Endothelial cell of umbilical vein (primary cell): ENCODE data around the gene TMIGD3. TPM values are rescaled to one million over a fixed set of nuclear protein-coding genes. Genes with fewer than 3 reads are reported as not detected.

ENCODE experiments used
- BruUV-seq: library from RNA; stranded (reverse); fragments of 400-500 nt; replicated peaks from 2 replicates; lab custom pipeline; 2021; lab: Mats Ljungman, UMichigan
- CTCF ChIA-PET: fragments of 300-600, 350-600 bp; sonication (Branson Sonifier 250); formaldehyde crosslinking; loops from one replicate; lab custom pipeline; 2021; ENCODE audit warnings: antibody characterized with exemption, inconsistent platforms; lab: Charles Lee
- POLR2A ChIA-PET: fragments of 300-600, 350-600 bp; sonication (Branson Sonifier 250); formaldehyde crosslinking; loops from one replicate; lab custom pipeline; 2021; ENCODE audit warnings: antibody characterized with exemption, inconsistent platforms; lab: Charles Lee
- DNase-seq: peaks from one replicate; pipeline ENCODE4 v3.0.0-alpha.2; 2011; ENCODE audit warnings: low read depth, low spot score
- FAIRE-seq: peaks from 2 replicates; lab custom pipeline; 2011; peaks lifted over from hg19 to GRCh38; lab: Jason Lieb, UNC
- H2AFZ ChIP-seq: 2 replicates; pipeline ENCODE4 v1.6.0; 2012; ENCODE audit warnings: low read depth, low read length, control low read depth, inconsistent platforms
- H3K27ac ChIP-seq: 2 replicates; pipeline ENCODE4 v1.5.1; 2011; ENCODE audit warnings: low read depth, mild to moderate bottlenecking, control low read depth, low read length, moderate library complexity; ENCODE audit not compliant: insufficient read depth
- H3K27me3 ChIP-seq, 2 experiments: 2 replicates each; pipeline versions ENCODE4 v1.6.0 to v1.6.1; 2011; ENCODE audit warnings: low read length in 2 of 2, mixed read lengths in 1 of 2; ENCODE audit not compliant: control insufficient read depth in 2 of 2, insufficient read depth in 2 of 2
- H3K36me3 ChIP-seq, 2 experiments: 2 replicates in 1 of 2; 3 replicates in 1 of 2; pipeline ENCODE4 v1.5.1; 2011; ENCODE audit warnings: low read length in 2 of 2, mild to moderate bottlenecking in 1 of 2, moderate library complexity in 1 of 2; ENCODE audit not compliant: control insufficient read depth in 2 of 2, insufficient read depth in 2 of 2; ENCODE audit errors: extremely low read depth in 1 of 2
- H3K4me1 ChIP-seq: 3 replicates; pipeline ENCODE4 v1.5.1; 2011; ENCODE audit warnings: mild to moderate bottlenecking, low read length; ENCODE audit not compliant: control insufficient read depth, insufficient read depth; ENCODE audit errors: extremely low read depth
- H3K4me2 ChIP-seq: 2 replicates; pipeline ENCODE4 v1.6.1; 2011; ENCODE audit warnings: low read length, control low read depth, mixed read lengths; ENCODE audit not compliant: insufficient read depth
- H3K4me3 ChIP-seq, 3 experiments: fragments of 200-600 bp in 1 of 3; sonication (generic), shearing (Covaris generic) in 1 of 3; replicated peaks in 1 of 3; 2 replicates each; pipeline ENCODE4 v1.5.1; 2011 to 2016; ENCODE audit warnings: control low read depth in 3 of 3, low read length in 3 of 3, mild to moderate bottlenecking in 2 of 3, inconsistent platforms in 1 of 3, low read depth in 1 of 3, moderate library complexity in 1 of 3; ENCODE audit not compliant: insufficient read depth in 1 of 3
- H3K79me2 ChIP-seq: 2 replicates; pipeline ENCODE4 v1.6.0; 2012; ENCODE audit warnings: low read length, inconsistent platforms; ENCODE audit not compliant: control insufficient read depth, insufficient read depth
- H3K9ac ChIP-seq: replicated peaks from 2 replicates; pipeline ENCODE3; 2011; ENCODE audit warnings: low read length, control low read depth; ENCODE audit not compliant: insufficient read depth; ENCODE audit errors: extremely low read depth
- H3K9me1 ChIP-seq: replicated peaks from 3 replicates; pipeline ENCODE4 v1.6.0; 2011; ENCODE audit warnings: mild to moderate bottlenecking, low read length; ENCODE audit not compliant: control insufficient read depth, insufficient read depth; ENCODE audit errors: extremely low read depth
- H3K9me3 ChIP-seq: replicated peaks from 2 replicates; pipeline ENCODE4 v1.5.1; 2012; ENCODE audit warnings: low read length, inconsistent platforms; ENCODE audit not compliant: control insufficient read depth, insufficient read depth
- H4K20me1 ChIP-seq: replicated peaks from 2 replicates; pipeline ENCODE3; 2011; ENCODE audit warnings: mild to moderate bottlenecking, low read length; ENCODE audit not compliant: control insufficient read depth, insufficient read depth; ENCODE audit errors: extremely low read depth
- EZH2 ChIP-seq: IDR thresholded peaks from 2 replicates; pipeline ENCODE4 v1.6.1; 2012; ENCODE audit warnings: borderline replicate concordance, low read depth, mild to moderate bottlenecking, moderate library complexity, low read length, inconsistent platforms; ENCODE audit not compliant: severe bottlenecking
- FOS ChIP-seq: IDR thresholded peaks from 2 replicates; pipeline ENCODE4 v1.6.1; 2011; ENCODE audit warnings: mild to moderate bottlenecking, low read length, moderate library complexity, borderline replicate concordance; ENCODE audit not compliant: insufficient read depth
- GATA2 ChIP-seq: IDR thresholded peaks from 2 replicates; pipeline ENCODE4 v1.7.0; 2011; ENCODE audit warnings: low read depth, mild to moderate bottlenecking, moderate library complexity, mixed read lengths, low read length; ENCODE audit not compliant: insufficient read length, insufficient read depth
- JUN ChIP-seq: IDR thresholded peaks from 2 replicates; pipeline ENCODE4 v1.6.1; 2011; ENCODE audit warnings: borderline replicate concordance, low read depth; ENCODE audit not compliant: insufficient read length, insufficient read depth
- MAX ChIP-seq: IDR thresholded peaks from 2 replicates; pipeline ENCODE4 v1.6.1; 2011; ENCODE audit not compliant: insufficient read depth, insufficient read length
- MYC ChIP-seq: IDR thresholded peaks from one replicate; pipeline ENCODE4 v1.6.1; 2011; ENCODE audit warnings: mild to moderate bottlenecking, low read depth, low read length
- POLR2A ChIP-seq: IDR thresholded peaks from 2 replicates; pipeline ENCODE4 v1.6.1; 2012; ENCODE audit warnings: low read depth, mild to moderate bottlenecking, control low read depth, low read length
- POLR2AphosphoS5 ChIP-seq: IDR thresholded peaks from 2 replicates; pipeline ENCODE4 v1.6.1; 2012; ENCODE audit warnings: low read depth, mild to moderate bottlenecking, control low read depth, low read length, moderate library complexity; ENCODE audit not compliant: insufficient read depth
- dilution Hi-C: fragments of 300-500 bp; cut with MboI; formaldehyde crosslinking; loops from one replicate; pipeline ENCODE4 v1.15.0; 2019; ENCODE audit warnings: low sequenced_read_pairs; ENCODE audit not compliant: extremely low pct_ligation_motif_present
- intact Hi-C: fragments of 100-400 bp; cut with micrococcal nuclease; formaldehyde crosslinking; loops from one replicate; pipeline ENCODE4 v1.10.0; 2022
- polyA plus RNA-seq, 4 experiments: library from polyadenylated mRNA; depleted of rRNA in 3 of 4; stranded (reverse) in 3 of 4; unstranded in 1 of 4; fragments of >200 nt; gene quantifications; 2 replicates each; pipeline versions ENCODE4 v1.2.1 to v1.2.3, GENCODE V29; 2011 to 2012; ENCODE audit warnings: missing spikeins in 1 of 4
- total RNA-seq: library from RNA; stranded (reverse); gene quantifications from 2 replicates; pipeline ENCODE4 v1.2.3, GENCODE V29; 2021
- TF ChIP-seq, protein P1 (sequence below), 2 donors: IDR thresholded peaks; 1 replicate in 1 of 2; 2 replicates in 1 of 2; pipeline ENCODE4 v1.5.1; 2011; ENCODE audit warnings: low read length in 2 of 2, mild to moderate bottlenecking in 2 of 2, moderate library complexity in 2 of 2, control low read depth in 1 of 2, inconsistent platforms in 1 of 2, low read depth in 1 of 2; ENCODE audit not compliant: insufficient read depth in 1 of 2; ENCODE audit errors: extremely low read depth in 1 of 2

The TMIGD3 gene
- total and polyA plus RNA-seq, 2 donors (not counting 3 experiments of a cell fraction or from before 2014, with no cell fraction given) = 0.07 to 0.49 TPM

- Histone ChIP-seq H3K36me3 (peaks cover 6 to 22% of the 10 kb centered on the region in 2 experiments), H2AFZ (no peak overlapping the region), H3K4me1 (peaks cover 12% of the 10 kb centered on the region), H3K9me3 (no peaks in the 10 kb centered on the region), H4K20me1 (no peaks in the 10 kb centered on the region), H3K9ac (no peak overlapping the region), H3K4me2 (no peak overlapping the region), H3K79me2 (peaks cover 33% of the 10 kb centered on the region), H3K27me3 (no peaks in the 10 kb centered on the region), H3K9me1 (no peaks in the 10 kb centered on the region), H3K4me3 (no peak overlapping the region), H3K27ac (no peak overlapping the region)
- BruUV-seq = no TSS peak
- DNase-seq (no peak), FAIRE-seq (no peak)
- POLR2A ChIA-PET = no interaction called here
- CTCF ChIA-PET = no interaction called here
- intact Hi-C loops = no loop called here
- dilution Hi-C loops = no loop called here
- TF ChIP-seq FOS = no peak
- TF ChIP-seq JUN = no peak
These were observed 59.4 kb downstream of the TMIGD3 start for GRCh38 chr1:111444031-111444430.

- peaks cover 14 to 26% of the 10 kb centered on the region in 2 experiments for H3K36me3 ChIP-seq
- TF ChIP-seq MYC (no peak), FOS (no peak), POLR2A (no peak), JUN (no peak), GATA2 (no peak), EZH2 (no peak), MAX (no peak), POLR2AphosphoS5 (no peak)
- TF ChIP-seq, protein P1, sequence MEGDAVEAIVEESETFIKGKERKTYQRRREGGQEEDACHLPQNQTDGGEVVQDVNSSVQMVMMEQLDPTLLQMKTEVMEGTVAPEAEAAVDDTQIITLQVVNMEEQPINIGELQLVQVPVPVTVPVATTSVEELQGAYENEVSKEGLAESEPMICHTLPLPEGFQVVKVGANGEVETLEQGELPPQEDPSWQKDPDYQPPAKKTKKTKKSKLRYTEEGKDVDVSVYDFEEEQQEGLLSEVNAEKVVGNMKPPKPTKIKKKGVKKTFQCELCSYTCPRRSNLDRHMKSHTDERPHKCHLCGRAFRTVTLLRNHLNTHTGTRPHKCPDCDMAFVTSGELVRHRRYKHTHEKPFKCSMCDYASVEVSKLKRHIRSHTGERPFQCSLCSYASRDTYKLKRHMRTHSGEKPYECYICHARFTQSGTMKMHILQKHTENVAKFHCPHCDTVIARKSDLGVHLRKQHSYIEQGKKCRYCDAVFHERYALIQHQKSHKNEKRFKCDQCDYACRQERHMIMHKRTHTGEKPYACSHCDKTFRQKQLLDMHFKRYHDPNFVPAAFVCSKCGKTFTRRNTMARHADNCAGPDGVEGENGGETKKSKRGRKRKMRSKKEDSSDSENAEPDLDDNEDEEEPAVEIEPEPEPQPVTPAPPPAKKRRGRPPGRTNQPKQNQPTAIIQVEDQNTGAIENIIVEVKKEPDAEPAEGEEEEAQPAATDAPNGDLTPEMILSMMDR (IDR thresholded peaks at IDR 0.05; ENCODE audit: extremely low read depth in 1 of 2, insufficient read depth in 1 of 2, low read depth in 1 of 2, low read length in 2 of 2) = no peak
- H2AFZ ChIP-seq = no peak overlapping the region
- DNase-seq (no peak), FAIRE-seq (no peak)
- no peaks in the 10 kb centered on the region for H3K27me3 ChIP-seq
- no peak overlapping the region for H3K27ac ChIP-seq
- CTCF ChIA-PET = interaction anchor here (1.0 to 1.7 kb wide), 5 partner anchors 10 to 223 kb away, joined by 3 to 5 read pairs (median 5); no protein-coding TSS in a partner anchor
- no TSS peak for BruUV-seq
- no peaks in the 10 kb centered on the region for H3K9me3 ChIP-seq
- H4K20me1 ChIP-seq = no peaks in the 10 kb centered on the region
- peaks cover 18% of the 10 kb centered on the region for H3K79me2 ChIP-seq
- dilution Hi-C loops (no loop called here), intact Hi-C loops (no loop called here)
- H3K9me1 ChIP-seq = no peaks in the 10 kb centered on the region
- peaks cover 5% of the 10 kb centered on the region for H3K4me1 ChIP-seq
- H3K9ac ChIP-seq = no peak overlapping the region
- H3K4me2 ChIP-seq = no peak overlapping the region
- POLR2A ChIA-PET = no interaction called here
- H3K4me3 ChIP-seq = no peak overlapping the region
These were observed 61.0 kb downstream of the TMIGD3 start for GRCh38 chr1:111442457-111442856.
